BJ (cell line): ENCODE data around the gene SRSF8. TPM values are rescaled to one million over a fixed set of nuclear protein-coding genes. Genes with fewer than 3 reads are reported as not detected.

ENCODE experiments used
- CTCF ChIA-PET: fragments of 350-600 bp; formaldehyde crosslinking; extraction: SDS; loops from one replicate; lab custom pipeline; 2021; ENCODE audit warnings: antibody characterized with exemption, inconsistent platforms; lab: Yijun Ruan, JAX
- POLR2A ChIA-PET: fragments of 300-600 bp; sonication (Branson Sonifier 250); formaldehyde crosslinking; extraction: SDS; loops from one replicate; lab custom pipeline; 2021; ENCODE audit warnings: antibody characterized with exemption; lab: Charles Lee
- DNase-seq: peaks from one replicate; pipeline ENCODE4 v3.0.0-alpha.2; 2011; ENCODE audit warnings: low read depth
- H3K27me3 ChIP-seq: 2 replicates; pipeline ENCODE4 v1.6.0; 2011; ENCODE audit warnings: low read length; ENCODE audit not compliant: control insufficient read depth, insufficient read depth
- H3K36me3 ChIP-seq: 2 replicates; pipeline ENCODE4 v1.5.1; 2011; ENCODE audit warnings: low read length; ENCODE audit not compliant: control insufficient read depth, insufficient read depth
- H3K4me3 ChIP-seq: 2 replicates; pipeline ENCODE4 v1.5.1; 2011; ENCODE audit warnings: low read depth, mild to moderate bottlenecking, control low read depth, low read length
- CTCF ChIP-seq: IDR thresholded peaks from 2 replicates; pipeline ENCODE4 v1.5.1; 2011; ENCODE audit warnings: low read depth, mild to moderate bottlenecking, control low read depth, inconsistent platforms, low read length, moderate library complexity; ENCODE audit not compliant: insufficient read depth
- polyA plus RNA-seq: library from polyadenylated mRNA; depleted of rRNA; stranded (reverse); fragments of >200 nt; gene quantifications from 2 replicates; pipeline ENCODE4 v1.2.3, GENCODE V29; 2011

SRSF8 gene
- polyA plus RNA-seq, 1 experiment, result 18.9 TPM

- DNase-seq, result no peak
- no peaks in the 10 kb centered on the region for H3K27me3 ChIP-seq
- peak overlapping the region; percentile 62 for H3K4me3 ChIP-seq
- ChIA-PET POLR2A (no interaction called here), CTCF (interaction anchor here (0.6 to 11.1 kb wide), 14 partner anchors 9 to 698 kb away, joined by 3 to 128 read pairs (median 4); partner anchors contain the start of gene ENDOD1)
- no peaks in the 10 kb centered on the region for H3K36me3 ChIP-seq
- TF ChIP-seq CTCF, result no peak
Observed at GRCh38 chr11:95067841-95068219, 1.1 kb downstream of the SRSF8 start.

- peak; percentile 79 for DNase-seq
- no peak for TF ChIP-seq CTCF
- Histone ChIP-seq H3K27me3 (no peaks in the 10 kb centered on the region), H3K4me3 (peak overlapping the region; percentile 62), H3K36me3 (no peaks in the 10 kb centered on the region)
- ChIA-PET CTCF (interaction anchor here (0.7 to 11.1 kb wide), 14 partner anchors 12 to 698 kb away, joined by 3 to 128 read pairs (median 4); partner anchors contain the start of gene ENDOD1), POLR2A (interaction anchor here (0.6 kb wide), 1 partner anchor 12 kb away, joined by 3 read pairs; no protein-coding TSS in a partner anchor)
Observed at GRCh38 chr11:95068549-95068948, 1.8 kb downstream of the SRSF8 start.

GRCh38 chr11:95070471-95070870, 3.8 kb downstream of the SRSF8 start:
- DNase-seq, result no peak
- ChIA-PET POLR2A (interaction anchor here (0.6 kb wide), 1 partner anchor 77 kb away, joined by 17 read pairs; no protein-coding TSS in a partner anchor), CTCF (interaction anchor here (1.1 to 11.1 kb wide), 7 partner anchors 10 to 697 kb away, joined by 3 to 128 read pairs (median 10); partner anchors contain the start of genes CWC15, ENDOD1 and KDM4D)
- TF ChIP-seq CTCF, result no peak
- Histone ChIP-seq H3K27me3 (no peaks in the 10 kb centered on the region), H3K4me3 (no peak overlapping the region), H3K36me3 (no peaks in the 10 kb centered on the region)

- Histone ChIP-seq H3K4me3 (no peak overlapping the region), H3K36me3 (no peaks in the 10 kb centered on the region), H3K27me3 (no peaks in the 10 kb centered on the region)
- ChIA-PET POLR2A (interaction anchor here (0.6 kb wide), 1 partner anchor 489 kb away, joined by 3 read pairs; no protein-coding TSS in a partner anchor), CTCF (interaction anchor here (0.7 to 11.1 kb wide), 6 partner anchors 9 to 692 kb away, joined by 3 to 128 read pairs (median 6); partner anchors contain the start of gene ENDOD1)
- no peak for DNase-seq
- no peak for TF ChIP-seq CTCF
Observed at GRCh38 chr11:95072948-95073347, 6.2 kb downstream of the SRSF8 start.

GRCh38 chr11:95074792-95075563, 8.3 kb downstream of the SRSF8 start:
- CTCF ChIA-PET, result interaction anchor here (1.1 to 1.8 kb wide), 3 partner anchors 8 to 71 kb away, joined by 3 to 5 read pairs (median 4); partner anchors contain the start of genes ENDOD1 and SRSF8
- Histone ChIP-seq H3K36me3 (no peaks in the 10 kb centered on the region), H3K27me3 (peaks cover 3% of the 10 kb centered on the region), H3K4me3 (no peak overlapping the region)
- DNase-seq, result no peak
- TF ChIP-seq CTCF, result no peak
- POLR2A ChIA-PET, result no interaction called here
